Measurements from ENCODE around the gene TP73.

DNA sequence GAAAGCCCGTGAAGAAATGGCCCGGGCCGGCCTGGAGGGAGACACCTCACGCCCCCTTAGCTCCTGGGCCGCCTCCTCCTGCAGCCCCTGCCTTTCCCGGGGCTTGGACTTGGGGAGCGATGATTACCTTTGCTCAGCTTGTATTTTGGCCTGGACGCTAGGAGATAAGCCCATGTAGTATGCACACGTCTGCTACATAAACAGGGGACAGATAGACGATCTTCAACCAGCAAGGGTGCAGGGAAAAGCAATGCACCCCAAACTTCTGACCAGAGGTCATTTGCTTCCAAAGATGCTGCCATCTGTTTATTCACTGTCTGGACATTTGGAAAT lies 936 bp downstream of the TP73 start:
- TF ChIP-seq, protein P1, sequence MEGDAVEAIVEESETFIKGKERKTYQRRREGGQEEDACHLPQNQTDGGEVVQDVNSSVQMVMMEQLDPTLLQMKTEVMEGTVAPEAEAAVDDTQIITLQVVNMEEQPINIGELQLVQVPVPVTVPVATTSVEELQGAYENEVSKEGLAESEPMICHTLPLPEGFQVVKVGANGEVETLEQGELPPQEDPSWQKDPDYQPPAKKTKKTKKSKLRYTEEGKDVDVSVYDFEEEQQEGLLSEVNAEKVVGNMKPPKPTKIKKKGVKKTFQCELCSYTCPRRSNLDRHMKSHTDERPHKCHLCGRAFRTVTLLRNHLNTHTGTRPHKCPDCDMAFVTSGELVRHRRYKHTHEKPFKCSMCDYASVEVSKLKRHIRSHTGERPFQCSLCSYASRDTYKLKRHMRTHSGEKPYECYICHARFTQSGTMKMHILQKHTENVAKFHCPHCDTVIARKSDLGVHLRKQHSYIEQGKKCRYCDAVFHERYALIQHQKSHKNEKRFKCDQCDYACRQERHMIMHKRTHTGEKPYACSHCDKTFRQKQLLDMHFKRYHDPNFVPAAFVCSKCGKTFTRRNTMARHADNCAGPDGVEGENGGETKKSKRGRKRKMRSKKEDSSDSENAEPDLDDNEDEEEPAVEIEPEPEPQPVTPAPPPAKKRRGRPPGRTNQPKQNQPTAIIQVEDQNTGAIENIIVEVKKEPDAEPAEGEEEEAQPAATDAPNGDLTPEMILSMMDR (conservative IDR thresholded peaks at IDR 0.05) = no peak
- TF ChIP-seq EZH2 (IDR thresholded peaks at IDR 0.05; ENCODE audit: low read depth) = no peak
